Measurements from ENCODE around the gene ANO5. TPM values are rescaled to one million over a fixed set of nuclear protein-coding genes. Genes with fewer than 3 reads are reported as not detected.

ANO5 gene
- total and polyA plus RNA-seq, 2 of the 4 experiments (the other 2 are of a cell fraction): not detected

GRCh38 chr11:22302368-22302767 is 109.5 kb downstream of the ANO5 start:
- CTCF ChIA-PET: no interaction called here
- H3K9me1 ChIP-seq (ENCODE audit: insufficient read depth, low read length): no peaks in the 10 kb centered on the region

More at GRCh38 chr11:22302368-22302767, 109.5 kb downstream of the ANO5 start:
- no peak overlapping the region for H4K91ac ChIP-seq (ENCODE audit: insufficient read depth, low read depth, low read length)
- H3K23ac ChIP-seq (ENCODE audit: low read depth, low read length): no peak overlapping the region
- H4K8ac ChIP-seq (ENCODE audit: low read depth in 2 of 2, low read length in 2 of 2): no peak overlapping the region
- no peaks in the 10 kb centered on the region for H3K27me3 ChIP-seq (ENCODE audit: control insufficient read depth, insufficient read depth, low read length)
- no peak overlapping the region for H2BK15ac ChIP-seq (ENCODE audit: low read depth, low read length)
- no peak overlapping the region for H2BK20ac ChIP-seq (ENCODE audit: low read depth, low read length)
- ATAC-seq (ENCODE audit: low read depth) (no peak), DNase-seq (no peak)
- intact Hi-C loops (cut with micrococcal nuclease): no loop called here
- H3K4me1 ChIP-seq (ENCODE audit: control insufficient read depth, insufficient read depth, low read length): no peaks in the 10 kb centered on the region
- H2AK9ac ChIP-seq (replicated peaks; ENCODE audit: low read depth, low read length, poor library complexity): no peak overlapping the region
- H4K5ac ChIP-seq (ENCODE audit: low read depth, low read length): no peak overlapping the region
- H3K9me3 ChIP-seq (ENCODE audit: control insufficient read depth, insufficient read depth, low read length): no peaks in the 10 kb centered on the region
- H3K14ac ChIP-seq (replicated peaks; ENCODE audit: low read depth, low read length): no peak overlapping the region
- no peak overlapping the region for H2BK120ac ChIP-seq (ENCODE audit: low read depth, low read length)
- H3K36me3 ChIP-seq (ENCODE audit: control insufficient read depth, insufficient read depth, low read length): no peaks in the 10 kb centered on the region
- H3K27ac ChIP-seq (ENCODE audit: insufficient read depth, low read length): no peak overlapping the region
- POLR2A ChIA-PET (ENCODE audit: unreplicated experiment): no interaction called here
- BruUV-seq (replicated peaks): no TSS peak
- H2BK5ac ChIP-seq (ENCODE audit: low read depth, low read length, poor library complexity, severe bottlenecking): no peak overlapping the region
- H3K4me3 ChIP-seq (ENCODE audit: insufficient read depth, low read depth, low read length): no peak overlapping the region
- H3K56ac ChIP-seq (ENCODE audit: extremely low read depth, insufficient read depth, low read length): no peak overlapping the region
- no peaks in the 10 kb centered on the region for H3K79me1 ChIP-seq (ENCODE audit: low read depth in 1 of 2, low read length in 2 of 2)
- H4K20me1 ChIP-seq (ENCODE audit: insufficient read depth, low read length): no peaks in the 10 kb centered on the region
- in situ Hi-C loops (cut with MboI; ENCODE audit: low sequenced_read_pairs): no loop called here
- no peak overlapping the region for H3K4me2 ChIP-seq (ENCODE audit: low read depth, low read length)
- dilution Hi-C loops (cut with HindIII; ENCODE audit: low sequenced_read_pairs, unreplicated experiment): no loop called here
- no peak for TF ChIP-seq FOS (IDR thresholded peaks at IDR 0.05; ENCODE audit: low read depth, low read length)
- TF ChIP-seq USF2 (IDR thresholded peaks at IDR 0.05; ENCODE audit: low read depth, low read length): no peak
- TF ChIP-seq SMC3 (IDR thresholded peaks at IDR 0.05; ENCODE audit: low read depth, low read length): no peak
- TF ChIP-seq MAFK (IDR thresholded peaks at IDR 0.05; ENCODE audit: low read depth, low read length): no peak
- no peak for TF ChIP-seq CTCF (conservative IDR thresholded peaks at IDR 0.05; ENCODE audit: low read depth, low read length)
- TF ChIP-seq ELK1 (IDR thresholded peaks at IDR 0.05; ENCODE audit: borderline replicate concordance, low read depth, low read length): no peak
- TF ChIP-seq RCOR1 (IDR thresholded peaks at IDR 0.05; ENCODE audit: insufficient replicate concordance, low read length): no peak
- no peak for TF ChIP-seq NFE2L2 (IDR thresholded peaks at IDR 0.05; ENCODE audit: low read depth, low read length)
- TF ChIP-seq MAZ (IDR thresholded peaks at IDR 0.05; ENCODE audit: borderline replicate concordance, low read depth, low read length): no peak
- no peak for TF ChIP-seq POLR2A (IDR thresholded peaks at IDR 0.05; ENCODE audit: low read depth, low read length)
- H2AFZ ChIP-seq (replicated peaks; ENCODE audit: low read length, poor library complexity): no peak overlapping the region
- H3K9ac ChIP-seq (ENCODE audit: low read depth, low read length): no peak overlapping the region
- no peak overlapping the region for H3K4ac ChIP-seq (ENCODE audit: low read depth, low read length)
- no peak overlapping the region for H3K18ac ChIP-seq (ENCODE audit: low read depth, low read length)
- no peak overlapping the region for H2AK5ac ChIP-seq (ENCODE audit: low read depth, low read length)

All from IMR-90 (cell line).